Effector CD8-positive, alpha-beta T cell (primary cell): ENCODE measurements around the gene SMC1B.

Experiments used
- DNase-seq: peaks from one replicate; lab custom pipeline; 2025; lab: John Stamatoyannopoulos, UW

The SMC1B gene

DNA sequence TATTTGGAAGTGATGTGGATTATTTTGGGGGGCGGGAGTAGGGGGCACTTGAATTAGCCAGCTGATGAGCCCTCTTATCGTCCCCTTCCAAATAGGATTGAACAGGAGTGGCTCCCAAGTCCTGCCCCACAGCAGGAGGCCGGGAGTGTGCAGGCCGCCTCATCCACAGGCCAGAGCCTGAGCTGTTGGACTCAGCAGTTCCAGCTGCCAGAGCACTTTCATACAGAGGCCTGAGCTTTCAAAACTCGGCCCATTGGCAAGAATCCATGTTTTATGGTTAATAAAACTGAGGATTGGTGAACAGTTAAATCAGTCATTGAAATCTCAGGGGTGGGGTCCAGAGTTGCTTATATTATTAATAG is 94.1 kb downstream of the SMC1B start:
- no peak for DNase-seq

- peak; percentile 43 for DNase-seq
These were observed 94.7 kb downstream of the SMC1B start for GRCh38 chr22:45318558-45319323.

- peak; percentile 86 for DNase-seq
These were observed 95.2 kb downstream of the SMC1B start for GRCh38 chr22:45318168-45318557.

DNA sequence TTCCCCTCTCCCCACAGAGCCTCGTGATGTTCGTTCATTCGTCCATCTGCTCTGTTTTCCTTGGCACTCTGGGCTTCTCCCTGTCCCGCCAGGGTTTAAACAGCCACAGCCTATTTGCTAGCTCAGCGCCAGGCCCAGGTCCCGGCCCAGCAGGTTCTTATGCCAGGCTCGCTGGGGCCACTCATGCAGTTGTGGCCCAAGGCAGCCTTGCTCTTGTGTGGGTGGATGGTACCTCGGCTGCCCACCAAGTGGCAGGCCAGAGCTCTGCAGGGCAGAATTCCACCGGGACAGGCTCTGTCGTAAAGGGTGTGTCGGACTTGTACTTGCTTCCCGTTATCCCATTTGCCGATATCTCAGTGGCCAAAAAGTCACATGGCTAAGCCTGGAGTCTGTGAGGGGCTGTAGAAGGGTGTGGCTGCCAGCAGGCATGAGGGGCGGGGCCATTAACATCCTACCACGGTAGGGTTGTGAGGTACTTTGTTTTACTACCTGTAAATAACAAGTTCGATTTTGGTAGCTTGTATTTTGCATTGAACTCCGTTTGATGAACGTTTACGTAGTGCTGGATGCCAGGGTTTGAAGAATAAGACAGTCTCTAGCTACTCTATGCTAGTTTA is 95.7 kb downstream of the SMC1B start:
- no peak for DNase-seq

DNA sequence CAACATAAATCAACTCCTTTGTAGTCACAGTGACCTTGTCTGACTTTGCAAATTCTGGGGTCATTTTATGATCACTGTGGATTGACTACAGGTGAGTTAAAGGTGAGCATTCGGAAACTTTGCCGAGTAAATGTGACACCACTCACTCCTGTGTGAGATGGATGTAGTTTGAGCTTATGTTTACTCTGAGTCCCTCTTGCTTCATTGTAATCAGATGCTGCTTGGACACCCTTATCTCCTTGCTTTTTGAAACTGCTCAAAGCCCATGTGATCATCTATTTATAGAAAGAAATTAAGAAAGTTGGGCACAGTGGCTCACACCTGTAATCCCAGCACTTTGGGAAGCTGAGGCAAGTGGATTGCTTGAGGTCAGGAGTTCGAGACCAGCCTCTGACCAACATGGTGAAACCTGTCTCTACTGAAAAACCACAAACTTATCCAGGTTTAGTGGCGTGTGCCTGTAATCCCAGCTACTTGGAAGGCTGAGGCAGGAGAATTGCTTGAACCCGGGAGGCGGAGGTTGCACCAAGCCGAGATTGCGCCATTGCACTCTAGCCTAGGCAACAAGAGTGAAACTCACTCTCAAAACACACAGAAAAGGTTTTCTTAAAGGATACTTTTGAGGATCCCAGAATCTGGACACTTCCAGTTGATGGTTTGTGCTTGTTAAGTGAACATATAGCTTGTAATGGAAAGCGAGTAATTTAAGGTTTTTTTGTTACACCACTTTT is 96.4 kb downstream of the SMC1B start:
- no peak for DNase-seq

GRCh38 chr22:45314786-45315185 is 98.6 kb downstream of the SMC1B start:
- no peak for DNase-seq

DNA sequence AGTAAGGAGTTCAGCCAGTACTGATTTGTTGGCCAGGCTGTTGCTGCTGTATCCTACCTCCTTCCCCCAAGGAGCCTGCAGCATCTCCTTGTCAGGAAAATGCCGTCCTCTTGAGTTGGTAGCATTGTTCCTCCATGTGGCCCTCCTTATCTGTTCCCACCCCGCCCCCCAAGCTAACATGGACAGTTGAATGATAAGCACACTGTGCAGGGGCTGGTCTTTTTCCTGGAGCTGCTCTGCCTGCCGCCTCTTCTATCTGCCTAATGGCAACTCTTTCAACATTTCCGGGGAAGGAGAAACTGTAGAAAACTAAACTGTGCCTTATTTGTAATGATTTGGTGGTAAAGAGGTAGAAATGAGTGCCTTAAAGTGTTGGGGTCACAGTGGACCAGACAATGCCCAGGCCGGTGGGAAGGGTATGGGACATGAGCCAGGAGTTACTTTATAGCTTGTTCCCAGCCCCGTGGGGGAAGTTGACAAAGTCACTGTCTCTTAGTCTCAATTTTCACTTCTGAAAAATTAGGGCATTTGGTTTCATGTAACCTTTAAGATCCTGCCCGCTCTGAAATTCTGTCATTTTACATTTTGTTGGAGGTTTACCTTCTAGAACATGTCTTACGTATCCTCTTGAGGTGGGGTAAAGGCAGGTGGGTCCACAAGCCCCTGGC is 99.2 kb downstream of the SMC1B start:
- no peak for DNase-seq

DNA sequence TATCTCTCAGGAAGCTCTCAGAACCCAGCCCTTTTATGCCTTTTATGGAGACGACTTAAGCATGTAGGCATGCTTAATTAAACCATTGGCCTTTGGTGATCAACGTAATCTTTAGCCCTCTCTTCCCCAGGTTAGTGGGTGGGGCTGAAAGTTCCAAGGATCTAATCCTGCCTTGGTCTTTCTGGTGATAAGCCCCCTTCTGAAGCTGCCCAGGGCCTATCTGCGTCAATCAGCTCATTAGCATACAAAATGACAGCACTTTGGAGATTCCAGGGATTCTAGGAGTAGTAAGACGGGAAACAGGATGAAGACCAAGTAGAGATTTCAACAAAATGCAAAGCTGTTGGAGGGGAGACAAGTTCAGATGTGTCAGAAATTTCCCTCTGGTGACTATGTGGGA is 100.5 kb downstream of the SMC1B start:
- DNase-seq: no peak

DNA sequence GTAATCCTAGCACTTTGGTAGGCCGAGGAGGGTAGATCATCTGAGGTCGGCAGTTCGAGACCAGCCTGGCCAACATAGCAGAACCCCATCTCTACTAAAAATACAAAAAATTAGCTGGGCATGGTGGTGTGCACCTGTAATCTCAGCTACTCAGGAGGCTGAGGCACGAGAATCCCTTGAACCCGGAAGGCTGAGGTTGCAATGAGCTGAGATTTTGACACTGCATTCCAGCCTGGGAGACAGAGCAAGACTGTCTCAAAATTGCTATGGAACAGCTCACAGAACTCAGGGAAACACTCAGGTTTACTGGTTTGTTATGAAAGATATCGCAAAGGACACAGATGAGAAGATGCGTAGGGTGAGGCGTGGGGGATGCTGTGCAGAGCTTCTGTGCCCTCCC is 101.0 kb downstream of the SMC1B start:
- DNase-seq: no peak

- DNase-seq: no peak
These were observed 102.3 kb downstream of the SMC1B start for GRCh38 chr22:45310977-45311531.

- DNase-seq: no peak
These were observed 102.9 kb downstream of the SMC1B start for GRCh38 chr22:45310331-45310976.

- DNase-seq: peak; percentile 97
These were observed 103.8 kb downstream of the SMC1B start, which contains the start of gene FAM118A for GRCh38 chr22:45309422-45310227. Gene FAM118A, plus strand, starts transcription at chr22:45309934. Its CDS starts 12,446 bp downstream, at chr22:45322380.

DNA sequence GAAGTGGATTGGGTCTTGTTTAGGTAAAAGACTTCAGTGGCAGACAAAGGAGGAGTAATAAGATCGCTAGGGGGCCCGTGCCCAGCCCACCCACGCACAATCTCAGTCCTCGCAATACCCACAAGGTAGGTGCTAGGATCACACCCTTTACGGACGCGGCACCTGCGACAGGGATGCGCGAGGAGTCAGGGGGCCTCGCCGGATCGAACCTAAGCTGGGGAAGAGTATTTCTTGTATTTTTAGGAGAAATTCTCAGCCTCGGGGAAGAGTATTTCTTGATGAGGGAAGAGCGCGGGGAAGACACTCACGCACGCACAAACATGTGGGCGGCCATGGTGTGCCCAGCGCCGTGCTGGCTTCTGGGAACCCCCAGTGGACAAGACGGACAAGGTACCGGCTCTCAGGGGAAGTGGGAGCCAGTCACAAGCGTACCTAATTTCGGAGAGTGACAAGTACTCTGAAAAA is 104.4 kb downstream of the SMC1B start:
- no peak for DNase-seq

DNA sequence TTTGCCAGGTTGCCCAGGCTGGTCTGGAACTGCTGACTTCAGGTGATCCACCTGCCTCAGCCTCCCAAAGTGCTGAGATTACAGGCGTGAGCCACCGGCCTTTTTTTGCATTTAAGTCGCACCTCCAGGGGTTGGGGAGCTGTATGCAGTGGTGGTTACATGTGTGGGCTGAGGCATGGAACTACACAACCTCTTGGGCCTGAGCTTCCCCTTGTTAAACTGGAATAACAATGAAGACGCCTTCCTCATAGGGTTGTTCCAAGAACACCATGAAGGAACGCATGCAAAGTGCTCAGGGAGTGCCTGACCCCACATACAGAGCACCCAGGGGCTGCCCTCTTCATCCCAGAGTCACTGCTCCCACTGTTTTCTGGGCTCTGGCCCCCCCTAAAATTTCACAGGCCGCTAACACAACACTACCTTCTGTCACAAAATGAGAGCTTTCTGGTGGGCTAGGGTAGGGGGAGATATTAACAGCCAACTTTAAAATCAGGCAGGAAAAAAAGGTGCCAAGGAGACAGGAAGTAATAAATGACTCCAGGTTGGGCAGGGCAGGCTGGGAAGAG is 104.9 kb downstream of the SMC1B start:
- no peak for DNase-seq

GRCh38 chr22:45306139-45306538 is 107.3 kb downstream of the SMC1B start:
- no peak for DNase-seq

GRCh38 chr22:45305456-45306075 is 107.8 kb downstream of the SMC1B start:
- no peak for DNase-seq

DNA sequence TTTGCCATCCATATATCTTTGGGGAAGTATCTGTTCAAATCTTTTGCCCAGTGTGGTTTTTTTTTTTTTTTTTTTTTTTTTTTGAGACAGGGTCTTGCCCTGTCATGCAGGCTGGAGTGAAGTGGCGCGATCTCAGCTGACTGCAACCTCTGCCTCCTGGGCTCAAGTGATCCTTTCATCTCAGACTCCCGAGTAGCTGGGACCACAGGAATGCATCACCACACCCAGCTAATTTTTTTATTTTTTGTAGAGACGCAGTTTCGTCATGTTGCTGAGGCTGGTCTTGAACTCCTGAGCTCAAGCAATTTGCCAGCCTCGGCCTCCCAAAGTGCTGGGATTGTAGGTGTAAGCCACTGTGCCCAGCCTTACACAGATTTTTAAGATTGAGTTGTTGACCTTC is 108.4 kb downstream of the SMC1B start:
- no peak for DNase-seq

- no peak for DNase-seq
These were observed 110.2 kb downstream of the SMC1B start for GRCh38 chr22:45303181-45303580.

GRCh38 chr22:45302751-45303150 is 110.6 kb downstream of the SMC1B start:
- DNase-seq: no peak
